ENCODE measurements around the gene NDUFC2. TPM values are rescaled to one million over a fixed set of nuclear protein-coding genes. Genes with fewer than 3 reads are reported as not detected.
"Not testable (repeated sequence)": the region's sequence is repeated elsewhere in the genome, so short reads cannot be mapped to it uniquely, and the experiment has no call there.

Gene NDUFC2
- total and polyA plus RNA-seq, 2 donors (not counting 1 experiment from before 2014, with no cell fraction given): 49.0 to 65.0 TPM

DNA sequence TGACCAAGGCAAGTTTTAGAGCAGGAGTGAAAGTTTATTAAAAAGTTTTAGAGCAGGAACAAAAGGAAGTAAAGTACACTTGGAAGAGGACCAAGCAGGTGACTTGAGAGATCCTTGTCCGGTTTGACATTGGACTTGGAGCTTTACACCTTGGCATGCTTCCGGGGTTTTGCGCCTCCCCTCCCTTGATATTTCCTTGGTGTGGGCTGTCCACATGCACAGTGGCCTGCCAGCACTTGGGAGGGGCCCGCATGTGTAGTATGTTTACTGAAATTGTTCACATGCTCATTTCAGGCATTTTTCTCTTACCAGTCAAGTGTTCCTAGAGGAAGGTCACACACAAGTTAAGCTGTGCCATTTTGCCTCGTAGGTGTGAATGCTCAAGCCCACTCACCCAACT is 35.0 kb downstream of the NDUFC2 start:
- ChIA-PET POLR2A (no interaction called here), CTCF (interaction anchor here (1.3 to 3.5 kb wide), 7 partner anchors 9 to 520 kb away, joined by 4 to 16 read pairs (median 8); partner anchors contain the start of genes INTS4 and NDUFC2)
- intact Hi-C loops (cut with micrococcal nuclease): no loop called here

DNA sequence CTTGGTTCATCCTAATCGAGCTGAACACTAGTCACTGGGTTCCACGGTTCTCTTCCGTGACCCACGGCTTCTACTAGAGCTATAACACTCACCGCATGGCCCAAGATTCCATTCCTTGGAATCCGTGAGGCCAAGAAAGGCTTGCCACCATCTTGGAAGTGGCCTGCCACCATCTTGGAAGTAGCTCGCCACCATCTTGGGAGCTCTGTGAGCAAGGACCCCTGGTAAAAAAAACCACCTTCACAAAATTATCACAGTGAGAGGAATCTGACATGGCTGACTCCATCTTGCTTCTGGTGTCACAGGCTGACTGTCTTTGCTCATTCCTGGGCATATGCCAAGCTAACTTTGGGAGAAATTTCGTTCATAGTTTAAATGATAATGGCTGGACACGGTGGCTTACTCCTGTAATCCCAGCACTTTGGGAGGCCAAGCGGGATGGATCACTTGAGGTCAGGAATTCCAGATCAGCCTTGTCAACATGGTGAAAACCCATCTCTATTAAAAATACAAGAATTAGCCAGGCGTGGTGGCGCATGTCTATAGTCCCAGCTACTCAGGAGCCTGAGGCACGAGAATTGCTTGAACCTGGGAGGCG is 37.7 kb downstream of the NDUFC2 start:
- no peaks in the 10 kb centered on the region for H3K79me2 ChIP-seq (ENCODE audit: control insufficient read depth, insufficient read depth, low read length)
- H2AFZ ChIP-seq (ENCODE audit: insufficient read depth, low read depth, low read length, poor library complexity, severe bottlenecking): no peak overlapping the region
- H3K4me3 ChIP-seq (ENCODE audit: control extremely low read depth in 1 of 5, extremely low read depth in 1 of 5, insufficient read depth in 1 of 5, low read depth in 2 of 5, low read length in 4 of 5): no peak overlapping the region
- peaks cover 9 to 10% of the 10 kb centered on the region in 2 donors for H3K4me1 ChIP-seq (ENCODE audit: control insufficient read depth in 2 of 2, insufficient read depth in 2 of 2, low read length in 2 of 2)
- no peak overlapping the region for H3K27ac ChIP-seq (ENCODE audit: low read length in 2 of 2)
- H3K9ac ChIP-seq (ENCODE audit: low read length): no peak overlapping the region
- ATAC-seq (ENCODE audit: low read depth): no peak
- Mint-ChIP-seq H3K4me1 (peaks cover 20% of the 10 kb centered on the region), H3K27me3 (peaks cover 10% of the 10 kb centered on the region), H3K4me3 (no peak overlapping the region), H3K9me3 (ENCODE audit: insufficient read depth) (no peaks in the 10 kb centered on the region), H3K27ac (no peak overlapping the region)
- CTCF ChIA-PET: interaction anchor here (0.6 to 1.1 kb wide), 2 partner anchors 45 to 52 kb away, joined by 3 read pairs; no protein-coding TSS in a partner anchor
- no peaks in the 10 kb centered on the region for H3K36me3 ChIP-seq (replicated peaks in 1 of 2; ENCODE audit: control extremely low read depth in 1 of 2, control insufficient read depth in 1 of 2, extremely low read depth in 1 of 2, insufficient read depth in 2 of 2, low read length in 1 of 2)
- H3K27me3 ChIP-seq (replicated peaks in 1 of 4; ENCODE audit: control extremely low read depth in 1 of 4, control insufficient read depth in 3 of 4, insufficient read depth in 4 of 4, low read length in 3 of 4): peaks cover 0 to 3% (median 0%) of the 10 kb centered on the region in 4 experiments
- DNase-seq: no peak
- POLR2A ChIA-PET: no interaction called here
- TF ChIP-seq, protein P1, sequence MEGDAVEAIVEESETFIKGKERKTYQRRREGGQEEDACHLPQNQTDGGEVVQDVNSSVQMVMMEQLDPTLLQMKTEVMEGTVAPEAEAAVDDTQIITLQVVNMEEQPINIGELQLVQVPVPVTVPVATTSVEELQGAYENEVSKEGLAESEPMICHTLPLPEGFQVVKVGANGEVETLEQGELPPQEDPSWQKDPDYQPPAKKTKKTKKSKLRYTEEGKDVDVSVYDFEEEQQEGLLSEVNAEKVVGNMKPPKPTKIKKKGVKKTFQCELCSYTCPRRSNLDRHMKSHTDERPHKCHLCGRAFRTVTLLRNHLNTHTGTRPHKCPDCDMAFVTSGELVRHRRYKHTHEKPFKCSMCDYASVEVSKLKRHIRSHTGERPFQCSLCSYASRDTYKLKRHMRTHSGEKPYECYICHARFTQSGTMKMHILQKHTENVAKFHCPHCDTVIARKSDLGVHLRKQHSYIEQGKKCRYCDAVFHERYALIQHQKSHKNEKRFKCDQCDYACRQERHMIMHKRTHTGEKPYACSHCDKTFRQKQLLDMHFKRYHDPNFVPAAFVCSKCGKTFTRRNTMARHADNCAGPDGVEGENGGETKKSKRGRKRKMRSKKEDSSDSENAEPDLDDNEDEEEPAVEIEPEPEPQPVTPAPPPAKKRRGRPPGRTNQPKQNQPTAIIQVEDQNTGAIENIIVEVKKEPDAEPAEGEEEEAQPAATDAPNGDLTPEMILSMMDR (IDR thresholded peaks at IDR 0.05): no peak
- TF ChIP-seq EZH2 (IDR thresholded peaks at IDR 0.05; ENCODE audit: borderline replicate concordance, insufficient read depth, low read depth, low read length, poor library complexity, severe bottlenecking): no peak
- no peaks in the 10 kb centered on the region for H3K9me3 ChIP-seq (ENCODE audit: control extremely low read depth in 1 of 3, control insufficient read depth in 2 of 3, insufficient read depth in 1 of 3, low read length in 2 of 3)
- intact Hi-C loops (cut with micrococcal nuclease): no loop called here
- no peak overlapping the region for H3K4me2 ChIP-seq (replicated peaks; ENCODE audit: low read depth, low read length, poor library complexity, severe bottlenecking)
- 98% methylated on average over 11 of the region's 14 CpGs for whole genome bisulfite sequencing (ENCODE audit: insufficient coverage)
- H4K20me1 ChIP-seq (ENCODE audit: control insufficient read depth, insufficient read depth, low read length, poor library complexity, severe bottlenecking): no peaks in the 10 kb centered on the region

More for the DNA sequence above, 35.0 kb downstream of the NDUFC2 start:
- DNase-seq (no peak), ATAC-seq (ENCODE audit: low read depth) (no peak)
- H3K36me3 ChIP-seq (replicated peaks in 1 of 2; ENCODE audit: control extremely low read depth in 1 of 2, control insufficient read depth in 1 of 2, extremely low read depth in 1 of 2, insufficient read depth in 2 of 2, low read length in 1 of 2): no peaks in the 10 kb centered on the region
- no peaks in the 10 kb centered on the region for H3K9me3 Mint-ChIP-seq (ENCODE audit: insufficient read depth)
- H3K79me2 ChIP-seq (ENCODE audit: control insufficient read depth, insufficient read depth, low read length): no peaks in the 10 kb centered on the region
- H3K4me3 ChIP-seq (ENCODE audit: control extremely low read depth in 1 of 5, extremely low read depth in 1 of 5, insufficient read depth in 1 of 5, low read depth in 2 of 5, low read length in 4 of 5): no peak overlapping the region
- no peak overlapping the region for H3K4me3 Mint-ChIP-seq
- peaks cover 0 to 3% (median 0%) of the 10 kb centered on the region in 4 experiments for H3K27me3 ChIP-seq (replicated peaks in 1 of 4; ENCODE audit: control extremely low read depth in 1 of 4, control insufficient read depth in 3 of 4, insufficient read depth in 4 of 4, low read length in 3 of 4)
- H4K20me1 ChIP-seq (ENCODE audit: control insufficient read depth, insufficient read depth, low read length, poor library complexity, severe bottlenecking): no peaks in the 10 kb centered on the region
- no peak overlapping the region for H3K4me2 ChIP-seq (replicated peaks; ENCODE audit: low read depth, low read length, poor library complexity, severe bottlenecking)
- H3K4me1 Mint-ChIP-seq: peaks cover 18% of the 10 kb centered on the region
- no peak overlapping the region for H2AFZ ChIP-seq (ENCODE audit: insufficient read depth, low read depth, low read length, poor library complexity, severe bottlenecking)
- H3K27ac ChIP-seq (ENCODE audit: low read length in 2 of 2): no peak overlapping the region
- H3K9ac ChIP-seq (ENCODE audit: low read length): no peak overlapping the region
- peaks cover 9% of the 10 kb centered on the region in 2 donors for H3K4me1 ChIP-seq (ENCODE audit: control insufficient read depth in 2 of 2, insufficient read depth in 2 of 2, low read length in 2 of 2)
- no peak for TF ChIP-seq EZH2 (IDR thresholded peaks at IDR 0.05; ENCODE audit: borderline replicate concordance, insufficient read depth, low read depth, low read length, poor library complexity, severe bottlenecking)
- TF ChIP-seq, protein P1 (IDR thresholded peaks at IDR 0.05): no peak
- H3K9me3 ChIP-seq (ENCODE audit: control extremely low read depth in 1 of 3, control insufficient read depth in 2 of 3, insufficient read depth in 1 of 3, low read length in 2 of 3): no peaks in the 10 kb centered on the region
- peaks cover 10% of the 10 kb centered on the region for H3K27me3 Mint-ChIP-seq
- H3K27ac Mint-ChIP-seq: no peak overlapping the region
- 100% methylated on average over 4 of the region's 5 CpGs for WGBS (ENCODE audit: insufficient coverage)

DNA sequence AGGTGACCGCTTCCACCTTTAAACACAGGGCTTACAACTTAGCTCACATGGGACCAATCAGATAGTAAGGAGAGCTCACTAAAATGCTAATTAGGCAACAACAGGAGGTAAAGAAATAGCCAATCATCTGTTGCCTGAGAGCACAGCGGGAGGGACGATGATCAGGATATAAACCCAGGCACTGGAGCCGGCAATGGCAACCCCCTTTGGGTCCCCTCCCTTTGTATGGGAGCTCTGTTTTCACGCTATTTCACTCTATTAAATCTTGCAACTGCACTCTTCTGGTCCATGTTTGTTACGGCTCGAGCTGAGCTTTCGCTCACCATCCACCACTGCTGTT is 38.3 kb downstream of the NDUFC2 start:
- Mint-ChIP-seq H3K4me1 (peaks cover 20% of the 10 kb centered on the region), H3K27me3 (peaks cover 10% of the 10 kb centered on the region)
- H3K4me3 ChIP-seq (ENCODE audit: control extremely low read depth in 1 of 5, extremely low read depth in 1 of 5, insufficient read depth in 1 of 5, low read depth in 2 of 5, low read length in 4 of 5); H3K27ac Mint-ChIP-seq; H3K36me3 ChIP-seq (replicated peaks in 1 of 2; ENCODE audit: control extremely low read depth in 1 of 2, control insufficient read depth in 1 of 2, extremely low read depth in 1 of 2, insufficient read depth in 2 of 2, low read length in 1 of 2); H3K4me3 Mint-ChIP-seq; H3K4me2 ChIP-seq (replicated peaks; ENCODE audit: low read depth, low read length, poor library complexity, severe bottlenecking); H3K9ac ChIP-seq (ENCODE audit: low read length); H3K79me2 ChIP-seq (ENCODE audit: control insufficient read depth, insufficient read depth, low read length); H3K9me3 ChIP-seq (ENCODE audit: control extremely low read depth in 1 of 3, control insufficient read depth in 2 of 3, insufficient read depth in 1 of 3, low read length in 2 of 3); H4K20me1 ChIP-seq (ENCODE audit: control insufficient read depth, insufficient read depth, low read length, poor library complexity, severe bottlenecking); intact Hi-C loops (cut with micrococcal nuclease); H3K27ac ChIP-seq (ENCODE audit: low read length in 2 of 2); DNase-seq; H2AFZ ChIP-seq (ENCODE audit: insufficient read depth, low read depth, low read length, poor library complexity, severe bottlenecking); H3K9me3 Mint-ChIP-seq (ENCODE audit: insufficient read depth); POLR2A ChIA-PET; ATAC-seq (ENCODE audit: low read depth); H3K27me3 ChIP-seq (replicated peaks in 1 of 4; ENCODE audit: control extremely low read depth in 1 of 4, control insufficient read depth in 3 of 4, insufficient read depth in 4 of 4, low read length in 3 of 4): not testable (repeated sequence)
- CTCF ChIA-PET: interaction anchor here (0.6 to 1.1 kb wide), 2 partner anchors 45 to 52 kb away, joined by 3 read pairs; no protein-coding TSS in a partner anchor
- H3K4me1 ChIP-seq (ENCODE audit: control insufficient read depth in 2 of 2, insufficient read depth in 2 of 2, low read length in 2 of 2): peaks cover 9 to 10% of the 10 kb centered on the region in 2 donors
- 95% methylated on average over 7 of the region's 8 CpGs for WGBS (ENCODE audit: insufficient coverage)

Data from B cell (primary cell).